ENCODE data around the gene ESPNL.
"Not testable (repeated sequence)": the region's sequence is repeated elsewhere in the genome, so short reads cannot be mapped to it uniquely, and the experiment has no call there.

DNA sequence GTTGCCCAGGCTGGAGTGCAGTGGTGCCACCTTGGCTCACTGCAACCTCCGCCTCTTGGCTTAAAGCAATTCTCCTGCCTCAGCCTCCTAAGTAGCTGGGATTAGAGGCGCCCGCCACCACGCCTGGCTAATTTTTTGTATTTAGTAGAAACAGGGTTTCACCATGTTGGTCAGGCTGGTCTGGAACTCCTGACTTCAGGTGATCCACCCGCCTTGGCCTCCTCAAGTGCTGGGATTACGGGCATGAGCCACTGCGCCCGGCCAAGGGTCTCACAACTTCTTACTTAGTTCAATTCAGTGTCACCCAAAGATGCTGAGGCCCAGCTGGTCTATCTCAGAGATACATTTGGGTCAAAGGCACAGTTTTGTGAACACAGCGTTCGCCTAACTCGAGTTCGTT is 15.6 kb downstream of the ESPNL start:
- not testable (repeated sequence) for TF ChIP-seq POLR2AphosphoS5 (IDR thresholded peaks at IDR 0.05); POLR2A (IDR thresholded peaks at IDR 0.05); EP300 (IDR thresholded peaks at IDR 0.05; ENCODE audit: low read depth)
- TF ChIP-seq, protein P1, sequence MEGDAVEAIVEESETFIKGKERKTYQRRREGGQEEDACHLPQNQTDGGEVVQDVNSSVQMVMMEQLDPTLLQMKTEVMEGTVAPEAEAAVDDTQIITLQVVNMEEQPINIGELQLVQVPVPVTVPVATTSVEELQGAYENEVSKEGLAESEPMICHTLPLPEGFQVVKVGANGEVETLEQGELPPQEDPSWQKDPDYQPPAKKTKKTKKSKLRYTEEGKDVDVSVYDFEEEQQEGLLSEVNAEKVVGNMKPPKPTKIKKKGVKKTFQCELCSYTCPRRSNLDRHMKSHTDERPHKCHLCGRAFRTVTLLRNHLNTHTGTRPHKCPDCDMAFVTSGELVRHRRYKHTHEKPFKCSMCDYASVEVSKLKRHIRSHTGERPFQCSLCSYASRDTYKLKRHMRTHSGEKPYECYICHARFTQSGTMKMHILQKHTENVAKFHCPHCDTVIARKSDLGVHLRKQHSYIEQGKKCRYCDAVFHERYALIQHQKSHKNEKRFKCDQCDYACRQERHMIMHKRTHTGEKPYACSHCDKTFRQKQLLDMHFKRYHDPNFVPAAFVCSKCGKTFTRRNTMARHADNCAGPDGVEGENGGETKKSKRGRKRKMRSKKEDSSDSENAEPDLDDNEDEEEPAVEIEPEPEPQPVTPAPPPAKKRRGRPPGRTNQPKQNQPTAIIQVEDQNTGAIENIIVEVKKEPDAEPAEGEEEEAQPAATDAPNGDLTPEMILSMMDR (IDR thresholded peaks at IDR 0.05) = not testable (repeated sequence)

Measured in transverse colon (tissue), 4 donors.